Endothelial cell of hepatic sinusoid (primary cell): ENCODE results near the gene CENPO.
"Not testable (repeated sequence)": the region's sequence is repeated elsewhere in the genome, so short reads cannot be mapped to it uniquely, and the experiment has no call there.

ENCODE experiments used
- in situ Hi-C: cut with HindIII; loops from 2 replicates; pipeline ENCODE4 v1.10.0; 2017; ENCODE audit warnings: low sequenced_read_pairs

CENPO gene

GRCh38 chr2:24834733-24835395, 41.6 kb downstream of the CENPO start:
- in situ Hi-C loops: no loop called here

DNA sequence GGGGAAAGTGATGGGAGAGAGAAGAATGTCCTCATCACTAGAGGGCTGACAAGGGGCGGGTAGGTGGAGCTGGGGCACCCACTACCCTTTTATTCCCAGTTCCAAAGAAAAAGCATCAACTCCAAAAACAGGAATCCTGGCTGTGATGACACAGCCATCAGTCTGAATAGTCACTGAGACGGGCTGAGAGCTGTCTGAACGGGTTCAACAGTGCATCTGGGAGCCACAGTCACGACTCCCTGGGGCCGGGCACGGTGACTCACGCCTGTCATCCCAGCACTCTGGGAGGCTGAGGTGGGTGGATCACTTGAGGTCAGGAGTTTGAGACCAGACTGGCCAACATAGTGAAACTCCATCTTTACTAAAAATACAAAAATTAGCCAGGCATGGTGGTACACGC, 42.2 kb downstream of the CENPO start:
- in situ Hi-C loops: not testable (repeated sequence)

- in situ Hi-C loops: no loop called here
Observed at GRCh38 chr2:24836206-24836605, 43.0 kb downstream of the CENPO start.

DNA sequence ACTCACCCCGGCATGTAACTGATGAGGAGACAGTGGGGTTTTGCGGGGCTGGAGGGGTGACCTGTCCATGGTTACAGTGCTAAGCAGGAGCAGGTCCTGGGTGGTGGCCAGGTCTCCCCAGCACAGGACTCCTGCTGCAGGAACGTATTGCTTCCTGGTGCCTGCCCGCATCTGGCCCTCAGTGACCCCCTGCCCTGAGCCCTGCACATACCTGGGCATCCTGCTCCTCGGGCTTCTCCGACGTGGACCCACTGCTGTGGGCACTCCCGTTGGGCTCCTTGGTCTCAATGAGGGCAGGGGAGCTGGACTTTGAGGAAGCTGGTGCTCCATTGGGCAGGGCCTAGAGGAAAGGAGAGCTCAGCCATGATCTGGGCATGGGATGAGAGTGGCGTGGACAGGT, 43.5 kb downstream of the CENPO start:
- in situ Hi-C loops: no loop called here

DNA sequence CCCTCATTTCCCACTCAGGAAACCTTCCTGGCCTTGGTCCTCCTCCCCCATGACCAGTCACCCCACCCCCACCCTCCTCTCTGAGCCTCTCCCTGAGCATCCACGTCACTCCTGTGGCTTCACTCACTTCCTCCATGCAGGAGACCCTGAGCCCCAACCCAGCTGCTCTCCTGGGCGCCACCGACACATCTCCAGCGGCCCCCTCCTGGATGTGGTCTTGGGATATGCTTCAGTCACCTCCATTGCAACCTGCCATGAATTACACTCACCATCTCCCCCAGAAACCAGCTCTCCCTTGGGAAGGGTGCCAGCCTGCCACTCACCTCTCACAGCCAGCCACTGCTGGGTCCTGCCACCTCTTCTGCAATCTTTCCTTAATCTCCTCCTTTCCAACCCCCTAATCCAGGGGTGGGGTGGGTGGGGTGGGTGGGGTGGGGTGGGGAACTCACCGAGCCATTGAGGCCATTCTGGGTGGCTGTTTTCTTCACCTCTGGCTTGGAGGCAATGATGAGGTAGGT, 44.8 kb downstream of the CENPO start:
- in situ Hi-C loops: no loop called here

DNA sequence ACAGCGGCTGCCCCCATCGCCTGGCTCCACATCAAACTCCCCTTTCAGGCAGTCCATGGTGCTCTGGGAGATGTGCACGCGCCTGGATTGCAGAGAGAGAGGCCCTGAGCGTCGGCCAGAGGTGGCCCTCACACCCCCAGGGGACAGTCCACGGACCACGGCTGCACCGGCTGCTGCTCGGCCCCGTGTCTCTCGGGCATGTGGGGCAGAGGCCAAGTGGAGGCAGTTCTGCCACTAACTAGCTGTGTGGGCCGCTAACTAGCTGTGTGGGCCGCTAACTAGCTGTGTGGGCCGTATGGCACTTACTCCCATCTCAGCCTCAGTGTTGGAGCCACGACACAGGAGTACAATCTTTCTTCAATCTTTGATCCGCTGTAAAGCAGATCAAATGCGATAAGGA, 45.3 kb downstream of the CENPO start:
- in situ Hi-C loops: no loop called here

GRCh38 chr2:24839729-24840128, 46.5 kb downstream of the CENPO start:
- in situ Hi-C loops: no loop called here

DNA sequence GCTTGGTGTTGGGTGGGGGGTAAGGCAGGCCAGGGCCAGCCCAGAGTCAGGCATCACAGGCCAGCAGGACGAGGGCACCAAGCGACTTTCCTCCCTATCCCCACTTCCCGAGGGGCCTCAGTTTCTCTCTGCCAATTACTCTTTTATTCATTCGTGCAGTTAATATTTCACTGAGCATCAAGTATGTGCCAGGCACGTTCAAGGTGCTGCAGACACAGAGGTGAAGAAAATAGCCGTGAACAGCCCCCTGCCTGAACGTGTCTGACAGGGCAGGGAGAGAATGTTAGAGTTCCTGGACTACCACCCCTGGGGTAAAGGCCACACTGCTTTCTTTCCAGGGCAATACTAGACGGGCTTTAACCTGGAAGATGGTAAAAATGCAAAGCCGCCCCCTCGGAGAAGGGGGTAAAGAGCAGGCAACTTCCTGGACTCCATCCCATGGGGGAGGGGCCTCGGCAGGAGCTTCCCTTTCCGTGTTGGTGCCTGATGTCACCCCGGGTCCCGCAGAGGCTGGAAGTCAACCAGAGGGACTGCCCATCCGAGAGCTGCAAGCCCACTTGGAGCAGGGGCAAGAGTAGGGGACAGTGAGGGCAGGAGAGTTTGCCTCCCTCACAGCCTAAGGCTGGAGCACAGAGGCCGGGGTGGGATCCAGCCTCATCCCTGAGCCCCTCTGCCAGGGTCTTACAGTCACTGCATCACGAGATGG, 47.1 kb downstream of the CENPO start:
- in situ Hi-C loops: no loop called here

- in situ Hi-C loops: no loop called here
Observed at GRCh38 chr2:24840962-24841945, 48.0 kb downstream of the CENPO start.

GRCh38 chr2:24842081-24843050, 49.1 kb downstream of the CENPO start:
- in situ Hi-C loops: no loop called here

GRCh38 chr2:24843330-24843860, 50.2 kb downstream of the CENPO start:
- in situ Hi-C loops: no loop called here

DNA sequence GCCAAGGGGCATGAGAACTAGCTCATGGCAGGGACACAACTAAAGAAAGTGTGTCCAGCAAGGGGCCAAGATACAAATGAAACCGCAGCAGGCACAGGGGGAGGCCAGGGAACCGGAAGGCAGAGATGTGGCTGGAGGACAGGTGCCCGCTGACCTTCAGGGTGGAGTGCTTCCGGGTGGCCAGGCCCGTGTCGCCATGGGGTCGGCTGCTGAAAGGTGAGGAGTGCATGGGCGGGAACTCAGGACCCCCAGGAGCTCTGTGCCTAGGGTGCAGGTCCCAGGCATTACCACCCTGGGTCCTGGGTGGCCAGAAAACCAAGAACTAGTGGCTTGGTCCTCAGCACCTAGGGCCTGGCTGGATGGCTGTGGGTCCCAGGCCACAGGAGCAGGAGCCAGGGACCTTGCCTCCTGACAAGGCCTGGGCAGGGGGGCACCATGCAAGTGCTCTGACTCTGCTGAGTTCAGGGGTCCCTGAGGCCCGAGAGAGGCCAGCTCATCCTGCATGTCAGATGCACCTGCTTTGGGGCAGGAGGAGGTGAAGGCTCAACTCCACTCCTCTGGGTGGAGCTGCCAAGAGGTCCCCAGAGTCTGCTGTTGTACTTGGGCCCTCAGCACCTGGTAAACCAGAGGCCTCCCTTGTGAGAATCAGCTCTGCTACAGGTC, 50.9 kb downstream of the CENPO start:
- in situ Hi-C loops: no loop called here

GRCh38 chr2:24845691-24846090, 52.5 kb downstream of the CENPO start:
- in situ Hi-C loops: no loop called here

DNA sequence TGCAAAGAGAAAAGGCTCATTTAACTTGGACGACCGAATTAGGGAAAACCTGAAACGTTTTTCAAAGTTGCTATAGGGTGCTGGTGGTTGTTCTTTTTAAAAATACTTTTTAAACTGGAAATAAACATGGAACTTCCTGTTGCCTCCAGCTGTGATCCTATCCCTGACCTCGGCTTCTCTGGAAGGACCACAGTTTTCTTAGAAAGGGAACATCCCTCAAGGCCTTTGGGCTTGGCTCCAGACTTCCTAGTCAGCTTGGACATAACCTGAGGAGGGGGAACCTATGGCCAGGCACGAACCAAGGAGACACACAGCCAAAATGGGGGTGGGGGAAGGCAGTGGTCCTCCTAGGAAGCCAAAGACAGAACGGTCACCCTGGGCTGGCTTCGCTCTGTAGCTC, 57.7 kb downstream of the CENPO start:
- in situ Hi-C loops: no loop called here

DNA sequence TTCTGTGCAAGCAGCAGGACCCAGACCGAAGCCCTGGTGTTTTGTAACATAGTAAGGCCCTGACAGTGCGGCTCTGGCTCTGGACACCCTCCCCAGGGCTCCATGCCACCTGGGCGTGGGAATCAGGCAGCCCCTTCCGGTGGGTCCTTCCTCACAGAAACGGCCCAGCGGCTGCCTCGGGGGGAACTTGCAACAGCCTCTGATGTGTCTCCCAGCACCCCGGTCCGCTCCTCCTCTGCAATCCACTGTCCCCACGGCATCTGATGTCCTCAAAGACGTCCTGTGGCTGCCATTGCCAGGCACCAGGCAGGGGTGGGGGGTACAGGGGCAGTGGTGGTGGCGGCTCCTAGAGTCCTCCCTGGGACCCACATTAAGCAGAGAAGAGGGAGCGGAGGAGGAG, 58.8 kb downstream of the CENPO start:
- in situ Hi-C loops: no loop called here

- in situ Hi-C loops: no loop called here
Observed at GRCh38 chr2:24852431-24853020, 59.3 kb downstream of the CENPO start.

DNA sequence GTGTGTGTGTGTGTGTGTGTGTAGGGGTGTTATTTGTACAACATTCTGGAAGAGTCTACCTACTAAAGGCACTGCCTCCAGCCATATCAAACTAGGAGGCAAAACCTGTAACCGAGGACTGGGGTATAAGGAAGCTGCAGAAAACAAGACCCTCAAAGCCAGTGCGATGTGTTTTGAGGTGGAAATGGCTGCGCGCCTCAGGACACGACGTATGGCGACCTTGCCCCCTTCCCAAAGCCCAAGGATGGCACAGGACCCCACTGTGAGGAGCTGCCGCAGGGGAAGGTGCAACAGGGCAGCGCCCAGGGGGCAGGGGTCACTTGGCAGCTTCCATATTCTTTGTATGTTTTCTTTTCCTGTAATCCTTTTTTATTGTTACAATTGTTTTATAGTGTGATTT, 59.8 kb downstream of the CENPO start:
- in situ Hi-C loops: no loop called here

DNA sequence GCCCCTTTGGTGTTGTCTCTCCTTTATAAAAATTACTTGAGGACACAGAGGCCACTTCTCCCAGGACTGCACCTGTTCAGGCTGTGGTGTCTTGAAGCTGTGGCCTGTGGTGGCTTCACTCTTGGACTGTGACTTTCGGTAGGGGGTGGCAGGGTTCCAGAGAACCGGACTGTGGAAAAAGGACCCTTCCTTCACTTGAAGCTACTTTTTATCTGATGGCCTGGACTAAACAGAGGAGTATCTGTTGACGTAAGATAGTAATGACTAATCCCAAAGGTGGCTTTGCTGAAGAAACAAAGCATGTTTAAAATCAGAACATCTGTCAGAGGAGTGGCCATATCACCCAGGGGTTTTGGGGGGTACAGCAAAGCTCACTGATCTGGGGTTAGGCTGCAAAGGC, 60.8 kb downstream of the CENPO start:
- in situ Hi-C loops: no loop called here

DNA sequence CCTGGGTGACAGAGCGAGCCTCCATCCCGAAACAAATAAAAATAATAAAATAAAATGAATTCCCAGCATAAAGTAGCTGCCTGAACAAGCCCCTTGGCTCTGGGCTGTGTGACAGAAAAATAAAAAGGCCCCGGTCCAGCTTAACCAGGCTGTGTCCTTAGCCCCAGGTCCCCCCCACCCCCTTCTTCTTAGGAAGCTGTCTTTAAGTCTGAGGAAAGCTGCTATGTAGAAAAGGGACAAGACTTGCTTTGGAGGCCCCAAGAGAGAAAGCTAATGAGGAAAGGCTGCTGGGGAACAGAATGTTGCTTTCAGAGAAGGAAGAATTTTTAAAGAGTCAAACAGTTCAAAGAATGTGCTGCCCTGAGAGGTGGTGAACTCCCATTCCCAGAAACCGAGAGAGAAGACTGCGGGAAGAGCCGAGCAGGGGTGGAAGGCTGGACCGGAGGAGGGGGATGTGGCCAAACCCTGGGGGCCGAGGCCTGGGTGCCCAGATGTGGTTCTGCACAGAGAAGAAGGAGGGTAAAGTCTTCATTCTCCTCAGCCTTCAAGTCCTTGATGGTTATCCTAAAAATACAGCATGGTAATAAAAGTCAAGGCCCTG, 61.9 kb downstream of the CENPO start:
- in situ Hi-C loops: no loop called here
